Cerebellar nuclear complex (tissue), 1 donor: ENCODE data around the gene ZBTB16.

ENCODE experiments used
- DNase-seq, 2 experiments: peaks; one replicate each; lab custom pipeline; 2025; lab: John Stamatoyannopoulos, UW

The ZBTB16 gene

DNA sequence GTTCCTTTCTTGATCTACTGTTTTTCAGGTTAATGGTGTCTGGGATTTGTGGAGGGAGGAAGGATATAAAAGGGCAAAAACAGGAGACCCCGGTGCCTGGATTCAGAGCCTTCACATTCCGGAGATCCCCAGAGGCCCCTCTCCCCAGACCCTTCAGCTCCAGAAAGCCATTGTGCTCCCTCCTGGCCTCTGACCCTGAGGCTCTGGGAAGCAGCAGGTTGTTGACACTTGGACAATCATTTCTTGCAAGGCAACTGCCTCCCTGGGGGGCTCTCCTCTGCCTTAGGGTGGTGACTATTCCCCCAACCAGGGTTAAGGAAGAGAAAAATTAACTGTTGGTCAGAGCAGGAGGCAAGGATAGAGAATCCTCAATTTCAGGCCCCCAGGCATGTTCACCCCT lies 149.8 kb downstream of the ZBTB16 start:
- no peak for DNase-seq

DNA sequence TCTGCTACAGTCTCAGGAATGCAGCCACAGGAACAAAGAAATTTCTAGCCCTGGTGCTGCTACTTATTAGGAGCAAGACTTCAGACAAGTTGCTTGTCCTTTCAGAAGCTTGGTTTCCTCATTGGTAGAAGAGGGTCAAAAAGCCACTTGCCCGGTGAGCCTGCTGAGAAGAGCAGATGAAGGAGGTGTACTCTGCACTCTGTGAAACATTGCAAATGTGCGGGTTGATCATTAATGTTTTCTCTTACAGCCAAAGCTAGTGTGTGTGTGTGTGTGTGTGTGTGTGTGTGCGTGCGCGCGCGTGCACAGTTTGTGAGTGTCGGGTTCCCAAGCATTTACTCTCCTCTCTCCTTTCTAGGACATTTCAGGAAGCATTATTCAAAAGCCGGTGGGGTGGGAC lies 150.4 kb downstream of the ZBTB16 start:
- no peak for DNase-seq

DNA sequence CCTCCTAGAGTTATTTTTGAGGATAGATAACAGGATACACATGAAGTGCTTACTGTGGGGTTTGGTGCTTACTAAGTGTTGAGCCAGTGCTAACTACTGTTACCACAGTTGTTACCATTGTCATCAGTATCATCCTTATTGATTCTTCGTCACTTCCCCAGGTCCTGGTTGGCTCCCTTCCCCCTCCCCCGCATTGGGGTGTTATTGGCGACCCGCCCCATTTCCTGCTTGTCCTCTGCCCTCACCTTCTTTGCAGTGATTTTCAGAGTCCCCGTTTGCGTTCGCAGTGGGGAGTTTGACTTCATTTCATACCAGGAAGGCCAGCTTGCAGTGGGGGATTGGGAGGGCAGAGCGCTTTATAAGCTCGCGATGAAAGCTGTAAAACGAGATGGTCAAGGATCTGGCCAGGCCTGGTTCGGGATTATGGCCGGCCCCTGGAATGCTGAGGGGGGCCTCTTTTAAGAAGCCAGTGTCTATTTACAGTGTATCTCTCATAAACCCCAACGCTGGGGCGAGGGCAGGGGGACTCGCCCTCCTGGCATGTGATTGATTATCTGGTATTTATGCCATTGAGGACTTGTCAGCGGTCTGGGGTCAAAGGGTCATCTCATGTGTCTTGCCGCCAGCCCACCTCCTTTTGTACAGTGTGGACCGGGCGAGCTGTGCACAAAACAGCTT lies 152.1 kb downstream of the ZBTB16 start:
- DNase-seq = no peak

DNA sequence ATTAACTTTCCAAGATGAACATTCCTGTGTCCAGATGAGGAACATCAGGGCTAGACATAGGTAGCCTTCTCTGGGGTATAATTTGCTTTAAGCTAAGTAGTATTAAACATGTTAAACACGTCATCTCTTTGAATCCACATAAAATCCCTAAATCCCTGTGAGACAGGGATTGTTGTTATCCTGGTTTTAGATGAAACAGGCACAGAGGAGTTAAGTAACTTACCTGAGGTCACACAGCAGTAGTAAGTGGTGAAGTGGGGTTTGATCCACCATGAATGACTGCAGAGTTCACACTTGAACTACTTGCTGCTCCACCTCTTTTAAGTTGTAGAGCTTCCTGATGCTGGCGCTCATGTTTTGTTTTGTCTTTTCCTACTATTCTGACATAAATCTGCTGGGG lies 154.1 kb downstream of the ZBTB16 start:
- no peak for DNase-seq

DNA sequence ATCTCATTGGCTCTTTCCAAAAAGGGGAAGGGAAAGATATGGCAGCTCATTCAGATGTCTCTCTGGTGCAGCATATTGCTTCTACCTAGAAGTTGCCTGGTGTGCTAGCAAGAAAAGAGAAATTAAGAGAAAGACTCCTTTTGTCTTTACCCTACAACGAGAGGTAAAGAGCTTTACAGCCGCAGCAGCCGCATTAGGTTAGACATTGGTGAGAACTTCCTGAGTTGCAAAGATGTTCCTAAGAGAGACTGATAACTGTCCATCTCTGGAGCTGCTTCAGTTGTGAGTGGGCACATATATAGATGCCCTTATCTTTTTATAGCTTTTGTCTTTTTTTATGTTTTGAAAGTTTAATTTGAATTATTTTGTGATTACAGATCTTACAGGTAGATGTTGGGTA lies 155.9 kb downstream of the ZBTB16 start:
- no peak for DNase-seq

DNA sequence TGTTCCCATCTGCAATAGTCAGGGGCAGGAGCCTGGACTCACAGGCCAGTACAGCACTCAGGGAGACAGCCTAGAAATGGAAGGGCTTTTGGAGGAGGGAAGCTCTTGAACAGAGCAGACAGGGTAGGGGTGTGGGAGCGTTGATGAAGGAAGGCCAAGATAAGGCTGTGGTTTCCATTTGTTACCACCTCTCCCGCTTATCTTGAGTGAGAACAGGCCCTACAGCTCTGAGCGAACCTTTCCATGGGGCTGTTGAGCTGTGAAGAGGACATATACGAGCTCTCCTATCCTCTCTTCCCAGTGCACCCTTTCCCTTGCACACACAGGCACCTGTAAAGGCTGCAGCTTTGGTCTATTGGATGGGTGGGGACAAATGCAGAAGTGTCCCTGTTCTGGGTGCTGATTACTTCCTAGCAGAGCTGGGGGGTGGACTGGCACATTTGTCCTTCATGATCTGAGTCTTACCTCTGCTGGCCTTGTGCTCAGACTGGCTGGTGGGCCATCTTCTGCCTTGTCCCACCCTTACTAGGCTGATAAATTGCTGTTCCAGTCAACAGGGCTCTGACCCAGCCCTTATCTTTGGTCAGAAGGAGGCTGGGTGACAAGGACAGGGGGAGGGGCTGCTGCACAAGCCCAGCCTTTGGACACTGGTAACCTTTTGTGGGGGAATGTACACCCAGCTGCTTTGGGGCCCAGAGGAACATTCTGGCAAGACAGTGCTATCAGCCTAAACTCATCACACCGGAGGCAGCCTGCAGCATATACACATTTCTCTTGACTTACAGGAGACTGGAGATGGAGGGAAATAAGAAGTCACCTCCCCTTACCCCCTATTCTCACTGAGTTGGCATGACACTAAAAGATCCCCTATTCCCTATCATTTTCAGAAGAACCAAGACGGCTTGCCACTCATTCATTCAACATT lies 156.6 kb downstream of the ZBTB16 start:
- DNase-seq = no peak

DNA sequence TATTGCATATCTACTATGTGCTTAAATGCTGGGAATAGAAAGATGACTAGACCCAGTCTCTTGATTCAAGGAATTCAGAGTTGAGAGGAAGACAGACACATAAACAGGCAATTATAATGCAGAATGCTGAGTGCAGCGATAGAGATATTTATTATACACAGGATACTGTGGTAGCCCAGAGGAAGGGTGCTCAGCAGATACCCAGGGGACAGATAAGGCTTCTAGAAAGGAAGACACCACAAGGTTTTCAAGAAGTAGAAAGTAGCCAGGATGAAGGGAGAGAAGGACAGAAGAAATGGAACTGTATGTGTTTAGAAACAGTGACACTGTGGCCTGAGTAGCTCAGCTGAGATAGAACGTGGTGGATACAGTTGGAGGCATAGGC lies 157.3 kb downstream of the ZBTB16 start:
- DNase-seq = no peak

DNA sequence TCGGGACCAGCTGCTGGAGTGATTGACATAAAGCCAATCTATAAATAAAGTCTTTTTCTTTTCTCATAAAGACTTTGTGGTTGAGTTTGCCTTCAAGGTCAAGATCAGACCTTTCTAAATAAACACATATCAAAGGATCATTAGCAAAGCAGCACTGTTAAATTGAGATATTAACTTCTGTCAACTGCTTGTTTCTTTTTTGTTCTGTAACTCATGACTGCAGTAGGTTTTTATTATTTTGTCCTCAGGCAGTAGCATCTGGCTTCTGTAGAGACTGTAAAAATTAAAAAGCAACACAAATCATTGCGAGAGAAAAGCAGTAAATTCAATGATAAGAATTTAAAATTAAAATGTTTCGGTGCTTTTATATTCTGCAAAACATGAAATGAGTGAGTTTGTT lies 159.0 kb downstream of the ZBTB16 start:
- DNase-seq = no peak

DNA sequence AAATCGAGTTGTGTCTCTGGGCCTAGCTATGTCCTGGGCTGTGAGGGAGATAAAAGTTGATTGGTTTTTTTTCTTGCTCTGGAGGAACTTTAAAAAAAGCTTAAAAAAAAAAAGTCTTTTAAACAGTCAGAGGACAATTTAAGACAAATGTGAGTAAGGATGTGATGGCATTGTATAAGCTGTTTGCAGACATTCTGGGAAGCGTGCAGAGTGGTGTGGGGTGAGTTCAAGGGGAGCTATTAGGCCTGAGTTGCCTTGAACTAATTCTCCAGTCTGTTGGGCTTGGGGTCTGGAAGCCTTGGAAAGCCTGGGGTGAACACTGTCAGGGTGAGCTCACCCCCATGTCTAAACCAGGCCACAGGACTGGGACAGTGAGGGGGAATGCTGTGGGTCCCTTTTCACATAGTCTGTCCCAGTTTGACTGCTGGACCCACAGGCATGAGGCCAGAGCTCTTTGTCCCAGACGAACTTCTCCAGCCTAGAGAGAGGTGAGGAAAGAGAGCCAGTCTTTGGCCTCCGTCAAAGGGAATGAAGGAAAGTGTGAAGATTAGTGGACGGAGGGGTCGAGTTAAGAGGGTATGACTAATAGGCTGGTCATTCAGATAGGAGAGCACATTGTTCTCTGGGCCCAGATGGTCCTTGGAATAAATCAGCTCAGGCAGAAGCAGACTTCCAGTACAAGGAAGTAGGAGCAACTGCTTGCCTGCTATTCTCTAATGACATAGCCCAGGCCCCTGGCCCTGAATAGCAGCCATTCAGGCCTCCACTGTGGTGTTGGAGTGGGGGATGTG lies 160.2 kb downstream of the ZBTB16 start:
- no peak for DNase-seq

DNA sequence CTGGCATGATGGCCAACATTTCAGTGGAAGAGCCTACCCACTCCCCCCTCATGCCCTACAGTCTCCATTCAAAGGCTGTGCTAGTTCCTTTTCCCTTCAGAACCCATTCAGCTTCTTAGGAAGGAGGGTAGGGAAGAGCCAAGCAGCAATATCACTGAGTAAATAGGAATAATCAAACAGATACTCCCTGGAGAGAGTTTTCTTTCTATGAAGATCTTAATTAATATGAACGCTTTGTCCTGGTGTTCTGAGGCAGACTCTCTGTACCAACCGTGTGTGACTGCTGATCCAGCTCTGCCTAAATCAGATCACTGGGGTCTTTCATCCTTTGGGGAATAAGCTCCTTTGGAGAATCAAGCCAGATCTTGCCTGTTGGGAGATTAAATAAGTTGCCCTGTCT lies 161.5 kb downstream of the ZBTB16 start:
- no peak for DNase-seq

DNA sequence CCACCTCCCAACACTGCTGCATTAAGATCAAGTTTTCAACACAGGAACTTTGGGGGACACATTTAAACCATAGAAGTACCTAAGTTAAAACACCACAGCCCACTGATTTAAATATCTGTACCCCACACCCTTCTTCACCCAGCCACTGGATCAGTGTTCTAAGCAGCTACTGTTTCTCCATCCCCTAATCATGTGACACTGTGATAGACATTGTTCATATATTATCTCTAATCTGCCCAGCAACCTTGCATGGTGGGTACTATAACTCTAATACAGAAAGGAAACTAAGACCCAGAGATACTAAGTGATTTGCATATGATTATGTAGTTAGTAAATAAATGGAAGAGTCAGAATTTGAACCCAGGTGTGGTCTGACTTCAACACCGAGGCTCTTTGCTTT lies 166.2 kb downstream of the ZBTB16 start:
- no peak for DNase-seq

DNA sequence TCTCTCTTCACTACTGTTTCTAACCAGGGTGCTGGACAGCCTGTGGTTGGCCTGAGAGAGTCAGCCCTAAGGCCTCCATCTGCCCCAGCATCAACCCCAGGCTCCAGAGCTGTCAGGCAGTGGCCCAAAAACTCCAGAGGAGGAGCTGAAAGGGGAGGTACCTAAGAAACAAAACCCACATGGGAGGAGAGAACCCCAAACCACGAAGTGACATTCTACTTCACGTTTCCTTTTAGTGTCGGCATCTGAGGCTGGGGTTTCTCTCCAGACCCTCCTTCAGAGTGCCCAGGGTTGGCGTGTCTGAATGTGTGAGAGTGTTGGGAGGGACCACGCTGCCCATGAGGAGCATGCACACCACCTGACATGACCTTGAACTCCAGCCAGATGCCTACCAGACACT lies 166.8 kb downstream of the ZBTB16 start:
- DNase-seq = no peak

DNA sequence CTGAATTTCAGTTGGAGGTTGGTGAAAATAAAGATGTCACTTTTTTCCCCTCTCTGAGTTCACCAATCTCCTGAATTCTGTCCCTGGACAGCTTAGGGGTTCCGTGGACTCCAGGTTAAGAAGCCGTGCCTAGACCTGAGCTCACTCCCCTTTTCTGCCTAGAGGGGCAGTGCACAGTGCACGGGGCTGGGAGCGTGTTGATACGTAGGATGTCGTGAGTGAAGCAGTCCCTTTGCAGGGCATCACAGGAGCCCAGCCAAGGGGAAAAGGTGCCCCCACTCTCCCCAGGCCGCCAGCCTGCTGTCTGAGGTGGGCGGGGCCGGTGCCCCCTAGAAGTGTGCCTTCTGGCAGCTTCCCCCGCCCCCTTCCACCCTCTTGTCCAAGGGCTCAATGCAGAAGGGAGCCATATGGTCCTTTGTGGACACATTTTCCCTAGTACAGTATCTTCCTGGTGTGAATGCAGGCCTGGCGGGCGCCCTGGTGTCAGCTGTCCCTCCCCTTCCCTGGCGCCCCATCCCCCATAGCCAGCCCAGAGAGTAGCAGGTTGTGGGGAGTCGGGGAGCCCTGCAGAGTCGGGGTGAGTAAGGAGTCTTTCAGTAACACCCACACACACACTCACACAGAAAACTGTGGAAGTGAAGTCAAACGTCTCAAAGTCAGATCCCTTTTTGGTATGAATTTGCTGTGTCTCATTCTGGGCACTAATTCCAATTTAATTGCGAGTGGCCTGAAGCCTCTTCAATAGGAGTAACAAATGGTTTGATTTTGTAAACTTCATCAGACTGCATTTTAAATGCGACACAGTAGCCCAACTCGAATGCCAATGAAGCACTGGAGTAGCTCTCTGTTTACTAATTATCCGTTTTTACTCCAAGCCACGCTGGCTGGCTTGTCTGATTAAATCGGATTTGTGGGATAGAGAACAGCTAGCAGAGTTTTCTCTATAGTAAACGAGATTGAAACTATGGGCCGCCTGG lies 169.2 kb downstream of the ZBTB16 start:
- peak in 1 of 2 experiments; percentile 34 for DNase-seq

DNA sequence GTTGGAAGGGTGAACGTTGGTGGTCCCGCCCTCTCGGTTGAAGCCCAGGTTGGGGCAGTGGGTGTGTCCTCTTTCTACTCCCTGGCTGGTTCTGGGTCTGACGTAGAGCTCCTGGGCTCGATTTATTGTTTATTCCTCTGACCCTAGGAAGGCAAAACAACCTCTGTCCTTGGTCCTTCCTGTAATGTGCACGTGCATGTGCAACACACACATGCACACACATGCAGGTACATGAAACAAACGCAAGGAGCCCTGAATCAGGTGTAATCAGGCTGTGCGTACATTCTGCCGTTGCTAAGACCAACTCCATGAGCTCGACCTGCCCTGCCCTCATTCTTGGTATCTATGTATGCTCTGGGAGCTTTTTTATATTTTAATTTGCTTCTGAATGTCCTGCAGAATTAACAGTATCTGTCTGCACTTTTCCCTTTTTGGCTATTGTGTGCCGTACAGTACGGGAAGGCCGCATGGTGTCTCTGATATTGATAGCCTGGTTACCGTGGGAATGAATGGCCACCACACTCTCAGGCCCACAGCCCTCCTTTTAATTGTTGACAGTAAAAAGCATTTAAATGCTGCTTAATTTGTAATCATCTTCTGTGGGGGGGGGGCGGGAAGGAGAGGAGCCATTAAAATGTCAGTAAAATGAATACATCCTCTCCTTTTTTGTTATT lies 170.7 kb downstream of the ZBTB16 start:
- DNase-seq = no peak

DNA sequence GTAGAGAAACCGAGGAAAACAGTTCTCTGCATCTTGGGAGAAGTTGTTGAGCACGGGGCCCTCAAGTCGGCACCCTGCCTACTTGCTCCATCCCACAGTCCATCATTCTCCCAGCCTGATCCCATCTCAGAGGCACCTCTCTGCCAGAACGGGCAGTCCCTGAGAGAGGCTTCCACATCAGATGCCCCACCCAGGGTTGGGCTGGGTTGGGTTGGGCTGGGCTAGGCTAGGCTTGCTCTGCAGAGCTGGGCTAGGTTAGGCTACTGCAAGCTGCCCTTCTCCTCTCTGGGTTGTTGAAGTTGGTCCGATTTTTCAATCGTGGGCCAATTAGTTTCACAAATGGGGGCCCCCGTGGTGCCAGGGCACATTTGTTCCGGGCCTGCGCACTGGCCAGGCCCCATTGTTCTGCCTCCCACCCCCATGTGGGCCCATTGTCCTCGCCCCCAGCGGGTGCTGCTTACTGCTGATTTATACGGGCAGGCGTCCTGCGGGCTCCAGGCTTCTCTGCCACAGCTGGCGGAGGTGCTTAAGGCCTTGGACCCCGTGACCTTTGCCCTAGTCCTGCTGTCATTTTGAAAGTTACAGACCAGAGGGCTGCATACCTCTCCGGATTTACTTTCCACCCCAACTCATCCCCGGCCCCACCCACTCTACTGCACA lies 173.0 kb downstream of the ZBTB16 start:
- no peak for DNase-seq

DNA sequence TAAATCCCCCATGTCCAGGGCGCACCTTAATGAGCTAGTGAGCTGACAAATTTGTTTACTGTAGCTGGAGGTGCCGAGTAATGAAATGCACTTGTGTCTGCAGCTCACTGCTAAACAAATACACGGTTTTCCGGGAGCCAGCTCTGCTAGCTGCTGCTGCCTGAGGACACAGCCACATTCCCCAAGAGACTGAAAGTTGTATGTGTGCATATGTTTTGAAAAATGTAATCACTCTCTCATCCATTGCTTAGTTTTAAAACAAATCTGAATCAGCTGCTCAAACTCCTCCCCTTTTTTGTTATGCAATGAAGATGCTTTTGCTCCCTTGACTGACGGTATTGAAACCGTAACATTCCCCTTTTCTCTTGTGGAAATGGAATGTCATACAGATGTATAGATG lies 174.2 kb downstream of the ZBTB16 start:
- DNase-seq = no peak

DNA sequence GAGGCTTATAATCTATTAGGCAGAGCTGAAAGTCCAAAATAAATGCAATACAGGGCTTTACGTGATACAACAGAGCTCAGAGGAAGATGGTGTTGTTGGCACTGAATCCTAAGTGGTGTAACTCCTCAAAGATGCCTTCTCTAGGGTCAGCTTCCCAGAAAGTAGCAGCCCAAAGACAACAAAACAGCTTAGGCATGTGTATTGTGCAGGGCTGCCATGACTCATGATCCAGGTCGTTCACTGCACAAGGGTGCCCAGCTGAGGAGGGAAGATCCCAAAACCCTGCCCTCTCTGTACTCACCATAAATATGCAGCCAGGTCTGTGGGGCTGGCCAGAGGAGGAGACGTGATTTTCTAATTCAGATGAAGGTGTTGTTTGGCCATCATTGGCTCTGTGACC lies 177.3 kb downstream of the ZBTB16 start:
- no peak for DNase-seq

DNA sequence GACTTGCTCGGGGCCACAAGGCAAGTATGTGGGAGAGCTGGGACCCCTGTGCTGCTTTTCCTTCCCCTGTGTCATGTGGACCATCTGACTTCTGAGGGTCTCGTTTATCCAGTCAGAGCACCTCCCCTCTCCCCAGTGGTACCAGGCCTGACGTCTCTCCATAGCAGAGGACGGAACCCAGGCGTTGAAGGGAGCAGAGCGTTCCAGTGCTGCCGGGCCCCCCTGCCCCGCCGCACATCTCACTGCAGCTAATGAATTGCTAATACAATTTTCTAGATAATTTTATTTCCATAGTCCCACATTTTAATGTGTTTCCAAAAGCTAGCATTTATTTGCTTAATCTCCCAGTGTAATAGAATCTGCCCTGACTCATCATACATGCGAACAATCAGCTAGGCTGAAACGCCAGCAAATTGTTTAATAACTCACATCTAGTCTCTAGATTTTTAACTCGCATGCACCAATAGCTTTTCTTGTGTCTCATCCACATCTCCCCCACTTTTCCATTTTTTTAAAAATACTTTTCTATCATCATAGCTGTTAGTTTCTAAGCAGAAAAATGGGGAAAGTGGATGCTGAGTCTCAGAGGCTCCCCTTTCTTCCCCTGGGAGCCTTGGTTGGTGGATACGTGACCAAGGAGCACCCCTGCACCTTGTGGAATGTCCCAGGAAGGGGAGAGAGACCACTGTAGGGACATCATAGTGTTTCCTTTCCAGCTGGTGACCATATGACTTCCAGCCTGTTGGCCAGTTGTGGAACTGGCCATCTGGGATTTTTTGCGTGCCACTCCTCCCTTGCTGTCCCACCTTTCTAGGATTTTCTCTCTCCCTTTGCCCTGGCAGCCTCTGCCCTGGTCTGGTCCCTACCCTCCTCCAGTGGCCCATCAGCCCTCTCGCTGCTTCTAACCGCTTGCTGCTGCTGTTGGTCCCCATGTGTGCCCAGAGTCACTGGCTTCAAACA lies 178.1 kb downstream of the ZBTB16 start:
- DNase-seq = no peak

DNA sequence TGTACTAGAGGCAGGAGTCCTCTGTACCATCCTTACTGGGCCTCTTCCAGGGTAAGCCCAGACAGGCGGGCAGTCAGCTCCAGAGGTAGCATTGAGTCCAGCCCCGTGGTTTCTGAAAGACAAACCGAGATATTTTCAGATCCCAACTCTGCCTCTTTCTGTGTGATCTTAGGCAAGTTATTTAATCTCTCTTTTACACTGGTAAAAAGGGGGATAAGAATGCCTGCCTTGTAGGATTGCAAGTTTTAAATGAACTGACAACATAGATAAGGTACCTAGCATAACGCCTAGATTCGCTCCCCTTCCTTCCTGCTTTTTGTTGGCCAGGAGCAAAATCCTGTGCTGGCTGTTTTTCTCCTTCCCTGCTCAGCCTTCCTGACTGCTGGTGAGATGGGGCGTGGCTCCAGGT lies 180.2 kb downstream of the ZBTB16 start:
- no peak for DNase-seq
